NCI-H2227 treated with DMSO at 0.1 percent for 48 hours (cell line): Measurements from ENCODE around the gene GPR142.

Experiments
- DNase-seq: peaks from one replicate; lab custom pipeline; 2025; lab: John Stamatoyannopoulos, UW

The GPR142 gene

DNA sequence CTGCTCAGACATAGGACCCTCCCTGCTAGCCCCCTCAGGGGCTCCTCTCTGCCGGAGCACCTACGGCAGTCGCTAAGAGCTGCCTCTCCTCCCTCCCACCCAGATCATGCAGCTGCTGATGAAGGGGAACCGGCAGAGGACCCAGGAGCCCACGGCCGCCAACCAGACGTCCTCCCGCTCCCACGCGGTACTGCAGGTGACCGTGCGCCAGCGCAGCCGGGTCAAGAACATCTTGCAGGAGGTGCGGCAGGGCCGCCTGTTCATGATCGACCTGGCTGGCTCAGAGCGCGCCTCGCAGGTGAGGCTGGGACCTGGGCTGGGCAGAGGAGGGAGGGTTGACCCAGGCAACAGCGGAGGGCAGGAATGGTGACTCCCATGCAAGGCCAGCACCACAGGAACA, 22.6 kb upstream of the GPR142 start:
- no peak for DNase-seq

DNA sequence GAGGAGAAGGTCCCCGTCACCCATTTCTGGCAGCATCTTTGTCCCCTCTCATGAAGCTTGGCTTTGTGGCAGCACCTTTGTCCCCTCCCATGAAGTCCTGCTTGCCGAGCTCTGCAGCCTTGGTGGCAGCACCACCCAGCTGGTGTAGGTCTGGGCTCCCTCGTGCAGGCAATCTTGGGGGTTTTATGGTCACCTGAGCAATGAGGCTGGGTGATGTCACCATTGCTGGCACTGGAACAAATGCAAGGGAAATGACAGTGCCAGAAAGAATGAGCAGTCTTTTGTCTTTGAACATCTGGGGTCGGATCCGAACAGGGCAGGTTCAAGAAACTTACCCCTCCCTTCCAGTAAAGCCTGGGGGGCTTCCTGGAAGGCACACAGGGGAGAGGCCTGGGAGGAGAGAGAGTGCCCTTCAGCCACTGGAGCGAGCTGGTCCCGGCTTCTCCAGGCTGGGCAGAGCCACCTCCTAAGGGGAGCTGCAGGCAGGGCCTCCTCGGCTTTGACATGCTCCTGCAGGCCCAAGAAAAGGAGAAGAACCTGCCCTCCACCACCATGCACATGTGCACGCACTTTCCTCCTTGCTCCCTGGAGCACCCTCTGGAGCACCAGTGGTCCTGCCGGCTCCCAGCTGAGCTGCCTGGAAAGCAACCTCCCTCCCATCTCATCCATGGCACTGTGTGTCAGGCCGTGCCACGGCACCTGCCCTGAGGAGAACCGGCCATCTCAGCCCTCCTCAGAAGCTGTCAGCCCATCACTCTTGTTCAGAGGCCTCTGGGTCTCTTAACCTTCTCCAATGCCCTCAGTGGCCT, 21.7 kb upstream of the GPR142 start:
- no peak for DNase-seq

DNA sequence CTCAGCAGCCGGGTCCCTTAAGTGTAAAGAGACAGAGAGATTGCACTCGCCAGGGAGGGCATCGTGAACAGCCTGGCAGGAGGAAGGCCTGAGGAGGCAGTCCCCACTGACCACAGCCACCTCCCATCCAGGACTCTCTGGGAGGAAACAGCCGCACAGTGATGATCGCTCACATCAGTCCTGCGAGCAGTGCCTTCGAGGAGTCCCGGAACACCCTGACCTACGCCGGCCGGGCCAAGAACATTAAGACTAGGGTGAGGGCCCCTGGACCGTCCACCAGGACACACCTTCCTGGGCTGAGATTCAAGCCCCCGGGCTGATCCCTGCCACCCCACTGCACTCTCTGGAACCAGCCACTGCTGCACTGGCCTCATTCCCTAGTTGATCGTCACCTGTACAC, 19.7 kb upstream of the GPR142 start:
- no peak for DNase-seq

DNA sequence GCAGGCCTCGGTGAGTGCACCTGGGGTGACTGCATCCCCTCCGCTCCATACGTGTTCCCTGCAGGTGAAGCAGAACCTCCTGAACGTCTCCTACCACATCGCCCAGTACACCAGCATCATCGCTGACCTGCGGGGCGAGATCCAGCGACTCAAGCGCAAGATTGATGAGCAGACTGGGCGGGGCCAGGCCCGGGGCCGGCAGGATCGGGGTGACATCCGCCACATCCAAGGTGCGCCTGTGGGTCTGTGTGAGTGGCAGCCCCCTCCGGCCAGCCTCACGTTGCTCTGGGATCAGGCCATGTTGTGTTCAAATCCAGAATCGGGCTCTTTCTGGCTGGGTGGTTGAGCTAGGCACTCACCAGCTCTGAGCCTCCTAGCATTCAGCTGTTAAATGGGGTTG, 18.2 kb upstream of the GPR142 start:
- DNase-seq: no peak

DNA sequence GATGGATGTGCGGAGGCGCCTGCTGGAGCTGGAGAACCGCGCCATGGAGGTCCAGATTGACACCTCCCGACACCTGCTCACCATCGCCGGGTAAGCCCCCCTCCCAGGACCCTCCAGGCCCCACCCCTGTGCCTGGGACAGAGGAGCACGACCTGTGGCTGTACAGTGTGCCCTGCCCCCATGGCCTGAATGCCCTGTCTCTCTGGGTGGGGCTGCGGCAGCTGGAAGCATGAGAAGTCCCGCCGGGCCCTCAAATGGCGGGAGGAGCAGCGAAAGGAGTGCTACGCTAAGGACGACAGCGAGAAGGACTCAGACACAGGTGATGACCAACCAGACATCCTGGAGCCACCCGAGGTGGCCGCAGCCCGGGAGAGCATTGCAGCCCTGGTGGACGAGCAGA, 16.8 kb upstream of the GPR142 start:
- no peak for DNase-seq

DNA sequence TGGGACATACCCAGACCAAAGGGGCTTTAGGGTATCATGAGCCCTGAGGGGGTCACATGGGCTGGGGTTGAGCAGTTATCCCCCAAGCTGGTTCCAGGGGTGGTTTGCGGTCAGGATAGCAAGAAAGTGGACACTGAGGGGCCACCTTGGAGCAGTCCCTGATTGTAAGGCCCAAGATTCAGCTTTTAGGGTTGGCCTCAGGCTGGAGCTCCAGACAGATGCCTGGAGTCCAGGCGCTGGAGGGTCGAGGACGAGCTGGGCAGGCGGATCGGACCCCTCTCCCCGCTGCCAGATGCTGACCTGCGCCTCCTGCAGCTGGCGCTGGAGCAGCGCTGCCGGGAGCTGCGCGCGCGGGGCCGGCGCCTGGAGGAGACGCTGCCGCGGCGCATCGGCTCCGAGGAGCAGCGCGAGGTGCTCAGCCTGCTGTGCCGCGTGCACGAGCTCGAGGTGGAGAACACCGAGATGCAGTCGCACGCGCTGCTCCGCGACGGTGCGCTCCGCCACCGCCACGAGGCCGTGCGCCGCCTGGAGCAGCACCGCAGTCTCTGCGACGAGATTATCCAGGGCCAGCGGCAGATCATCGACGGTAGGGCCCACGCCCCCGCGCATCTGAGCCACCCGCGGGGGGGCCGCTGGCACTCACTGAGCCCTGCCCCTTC, 15.6 kb upstream of the GPR142 start:
- DNase-seq: no peak

DNA sequence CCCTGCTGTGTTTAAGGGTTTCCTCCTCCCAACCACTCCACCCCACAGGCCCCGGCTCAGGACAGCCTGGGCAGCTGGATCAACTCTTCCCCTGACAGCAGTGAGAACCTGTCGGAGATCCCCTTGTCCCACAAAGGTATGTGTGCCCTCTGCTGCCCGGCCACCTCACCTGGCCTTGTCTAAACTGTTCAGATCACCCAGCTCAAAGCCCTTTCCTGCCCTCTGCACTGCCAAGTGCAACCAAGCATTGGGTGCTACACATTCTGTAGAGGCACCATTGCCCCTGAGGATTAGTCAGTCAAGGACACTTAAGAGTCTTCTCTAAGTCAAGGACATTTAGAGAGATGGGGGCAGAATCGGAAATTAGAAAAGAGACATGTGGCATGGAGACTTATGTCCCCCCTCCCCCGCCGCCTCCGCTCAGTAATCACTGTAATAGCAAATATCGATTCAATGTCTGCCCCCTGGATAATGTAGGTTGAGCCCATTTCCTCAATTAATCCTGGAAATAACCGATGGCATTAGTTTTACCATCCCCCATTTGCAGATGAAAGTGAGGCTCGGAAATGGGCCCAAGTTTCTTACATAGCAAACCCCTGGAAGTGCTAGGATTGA, 13.8 kb upstream of the GPR142 start:
- DNase-seq: no peak

DNA sequence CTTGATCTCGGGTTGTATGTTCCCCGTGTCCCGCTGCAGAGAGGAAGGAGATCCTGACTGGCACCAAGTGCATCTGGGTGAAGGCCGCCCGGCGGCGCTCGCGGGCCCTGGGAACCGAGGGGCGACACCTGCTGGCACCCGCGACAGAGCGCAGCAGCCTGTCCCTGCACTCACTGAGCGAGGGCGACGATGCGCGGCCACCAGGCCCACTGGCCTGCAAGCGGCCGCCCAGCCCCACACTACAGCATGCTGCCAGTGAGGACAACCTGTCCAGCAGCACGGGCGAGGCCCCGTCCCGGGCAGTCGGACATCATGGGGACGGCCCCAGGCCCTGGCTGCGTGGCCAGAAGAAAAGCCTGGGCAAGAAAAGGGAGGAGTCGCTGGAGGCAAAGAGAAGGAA, 13.2 kb upstream of the GPR142 start:
- DNase-seq: no peak

DNA sequence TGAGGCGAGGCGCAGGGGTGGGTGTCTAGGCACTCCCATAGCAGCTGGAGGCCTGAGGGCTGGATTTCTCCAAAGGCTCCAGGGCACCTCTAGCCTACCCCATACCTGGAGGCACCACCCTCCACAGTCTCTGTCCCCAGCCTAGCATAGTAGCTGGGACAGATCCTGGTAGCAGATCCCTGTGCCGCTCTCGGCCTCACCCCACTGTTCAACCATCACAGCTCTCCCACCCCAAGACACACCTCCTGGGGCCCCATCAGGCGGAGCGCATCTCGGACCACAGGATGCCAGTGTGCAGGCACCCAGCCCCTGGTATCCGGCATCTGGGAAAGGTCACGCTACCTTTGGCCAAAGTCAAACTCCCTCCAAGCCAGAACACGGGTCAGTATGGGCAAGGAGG, 12.7 kb upstream of the GPR142 start:
- no peak for DNase-seq

DNA sequence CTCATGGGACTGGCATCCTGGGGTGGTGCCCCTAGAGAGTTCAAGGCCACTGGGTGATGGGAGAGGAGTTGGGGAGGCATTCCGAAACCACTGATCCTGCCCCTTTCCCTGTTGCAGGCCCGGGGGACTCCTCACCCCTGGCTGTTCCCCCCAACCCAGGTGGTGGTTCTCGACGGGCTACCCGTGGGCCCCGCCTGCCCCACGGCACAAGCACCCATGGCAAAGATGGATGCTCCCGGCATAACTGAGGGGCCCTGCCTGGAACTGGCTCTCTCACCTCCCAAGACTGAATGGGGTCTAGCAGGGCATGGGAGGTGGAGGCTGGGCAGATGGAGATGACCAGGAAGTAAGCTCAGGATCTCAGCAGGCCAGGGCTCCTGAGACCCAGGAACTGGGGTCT, 12.2 kb upstream of the GPR142 start:
- no peak for DNase-seq

DNA sequence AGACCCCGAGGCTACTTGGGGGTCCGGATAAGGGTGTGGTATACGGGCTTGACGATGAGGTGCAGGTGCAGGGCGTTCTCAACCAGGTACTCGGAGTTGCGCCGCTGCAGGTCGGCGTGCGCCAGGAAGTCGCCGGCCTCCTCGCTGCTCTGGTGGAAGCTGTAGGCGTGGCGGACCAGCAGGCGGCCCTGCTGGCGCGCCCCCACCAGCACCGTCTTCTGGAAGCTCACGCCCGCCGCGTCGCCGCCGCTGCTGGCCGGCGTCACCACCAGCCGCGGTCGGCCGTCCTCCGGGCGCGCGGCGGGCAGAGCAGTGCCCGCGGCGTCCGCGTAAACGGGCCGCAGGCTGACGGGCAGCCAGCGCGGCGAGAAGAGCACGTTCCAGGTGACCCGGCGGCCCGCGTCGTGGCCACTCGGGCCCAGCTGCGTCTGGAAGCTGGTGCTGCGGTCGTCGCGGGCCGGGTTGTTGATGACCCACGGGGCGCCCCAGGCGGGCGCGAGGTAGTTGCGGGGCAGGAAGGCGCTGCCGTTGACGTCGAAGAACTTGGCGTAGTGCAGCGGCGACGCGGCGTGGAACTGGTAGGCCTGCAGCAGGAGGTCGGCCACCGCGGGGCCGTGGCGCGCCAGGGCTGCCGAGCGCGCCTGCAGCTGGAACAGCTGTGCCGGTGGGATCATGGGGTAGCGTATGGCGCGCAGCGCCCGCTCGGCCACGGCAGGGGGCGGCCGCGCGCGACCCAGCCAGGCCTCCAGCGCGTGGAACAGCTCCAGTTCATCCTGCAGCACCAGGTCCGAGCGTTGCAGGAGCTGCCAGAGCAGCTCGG, 10.4 kb upstream of the GPR142 start:
- DNase-seq: no peak

DNA sequence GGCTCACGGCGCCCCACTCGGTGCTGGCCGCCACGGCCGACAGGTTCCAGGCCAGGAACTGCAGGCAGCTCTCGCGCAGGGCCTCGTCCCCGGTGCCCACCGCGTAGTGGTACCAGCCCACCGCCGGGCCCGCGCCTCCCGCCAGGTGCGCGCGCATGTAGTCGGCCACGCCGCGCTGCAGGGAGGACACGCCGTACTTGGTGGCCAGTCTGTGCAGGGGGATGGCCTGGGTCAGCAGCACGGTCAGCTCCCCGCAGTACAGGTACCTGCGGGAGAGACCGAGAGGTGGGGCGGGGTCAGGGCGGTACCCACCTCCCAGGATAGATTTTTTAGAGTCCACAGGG, 9.9 kb upstream of the GPR142 start:
- no peak for DNase-seq

DNA sequence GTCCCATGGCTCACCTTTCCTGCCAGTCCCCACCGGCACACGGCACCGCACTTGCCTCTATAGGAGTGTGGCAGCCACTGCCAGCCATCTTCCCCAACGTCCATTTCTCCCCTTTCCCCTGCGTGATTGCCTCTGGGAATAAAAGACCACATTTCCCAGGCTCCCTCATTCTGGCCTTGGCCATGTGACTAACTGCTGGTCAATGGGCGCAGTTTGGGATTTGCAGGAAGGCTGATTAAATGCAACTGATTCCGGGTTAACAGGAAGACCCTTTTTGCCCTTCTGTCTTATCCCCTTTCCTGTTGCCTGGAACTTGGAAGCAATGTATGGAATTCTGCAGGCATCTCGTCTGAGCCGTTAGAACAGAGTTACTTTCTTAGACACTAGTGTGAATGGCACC, 8.6 kb upstream of the GPR142 start:
- no peak for DNase-seq

DNA sequence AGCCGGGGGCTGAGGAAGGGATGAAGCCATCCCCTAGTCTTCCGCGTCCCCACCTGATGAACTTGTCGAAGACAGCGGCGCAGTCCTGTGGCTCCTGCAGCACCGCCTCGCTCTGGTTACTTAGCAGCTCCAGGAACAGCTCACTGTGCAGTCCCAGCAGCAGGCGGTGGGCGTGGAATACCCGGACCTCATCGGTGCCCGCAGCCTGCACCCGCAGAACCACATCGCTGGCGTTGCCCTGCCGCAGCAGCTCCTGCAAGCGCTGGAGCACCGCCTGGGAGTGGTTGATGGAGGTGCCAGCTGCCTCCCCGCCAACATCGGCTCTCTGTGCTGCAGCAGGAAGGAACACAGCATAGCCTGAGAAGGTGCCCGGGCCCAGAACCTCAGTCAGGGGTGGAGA, 7.4 kb upstream of the GPR142 start:
- no peak for DNase-seq

DNA sequence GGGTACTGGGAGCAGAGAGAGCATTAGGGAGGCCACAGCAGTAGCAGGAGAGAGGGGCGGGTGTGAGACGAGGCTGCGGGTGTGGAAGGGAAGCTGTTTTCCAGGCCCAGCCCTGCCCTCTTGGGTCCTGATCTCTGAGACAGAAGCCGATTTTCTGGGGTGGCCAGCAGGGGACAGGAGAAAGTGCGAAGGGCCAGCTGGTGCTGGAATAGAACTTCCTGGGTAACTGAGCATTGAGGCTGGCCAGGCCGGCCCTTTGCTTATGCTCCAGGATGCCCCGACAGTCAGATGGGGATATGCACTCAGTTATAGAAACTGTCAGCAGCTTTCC, 6.4 kb upstream of the GPR142 start:
- no peak for DNase-seq

DNA sequence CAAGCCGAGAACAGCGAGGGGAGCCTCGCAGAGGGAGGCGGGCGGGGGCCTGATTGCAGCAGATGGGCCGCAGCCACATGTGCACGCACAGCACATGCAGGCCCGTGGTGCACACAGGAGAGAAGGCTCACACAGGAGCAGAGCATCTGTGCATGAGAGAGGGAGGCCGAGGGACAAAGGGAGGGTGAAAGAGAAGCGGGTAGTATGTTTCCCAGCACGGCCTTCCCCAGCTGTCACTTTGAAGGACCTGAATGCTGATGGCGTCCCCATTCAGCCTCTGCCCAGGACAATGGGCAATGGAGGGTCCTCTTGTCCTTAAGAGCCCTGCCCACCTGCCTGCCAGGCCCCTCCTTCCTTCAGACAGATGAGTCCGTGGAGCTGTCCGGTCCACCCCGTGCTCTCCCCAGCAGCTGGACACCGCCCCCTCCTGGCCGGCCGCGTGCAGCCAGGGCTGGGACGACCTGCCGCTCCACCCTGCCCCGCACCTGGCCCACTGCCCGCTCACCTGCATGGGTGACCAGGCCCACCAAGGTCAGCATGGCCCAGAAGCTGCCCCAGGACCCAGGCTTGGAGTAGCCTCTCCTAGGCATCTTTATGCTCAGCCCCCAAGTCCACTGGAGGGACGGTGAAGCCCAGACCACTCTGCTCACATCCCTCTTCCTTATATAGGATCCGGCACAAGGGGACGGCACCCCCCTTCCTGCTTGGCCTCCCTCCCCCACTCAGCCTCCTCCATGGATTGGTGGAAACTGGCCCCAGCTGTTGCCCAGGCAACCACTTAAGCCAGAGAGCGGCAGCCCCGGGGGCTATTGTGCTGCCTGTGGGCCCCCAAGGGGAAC, 5.9 kb upstream of the GPR142 start, which contains the start of gene BTBD17:
BTBD17 (minus strand) TSS at position 639 of the 839 bp plus-strand sequence; CDS start at position 590, 49 bp downstream.
- DNase-seq: peak; percentile 79

DNA sequence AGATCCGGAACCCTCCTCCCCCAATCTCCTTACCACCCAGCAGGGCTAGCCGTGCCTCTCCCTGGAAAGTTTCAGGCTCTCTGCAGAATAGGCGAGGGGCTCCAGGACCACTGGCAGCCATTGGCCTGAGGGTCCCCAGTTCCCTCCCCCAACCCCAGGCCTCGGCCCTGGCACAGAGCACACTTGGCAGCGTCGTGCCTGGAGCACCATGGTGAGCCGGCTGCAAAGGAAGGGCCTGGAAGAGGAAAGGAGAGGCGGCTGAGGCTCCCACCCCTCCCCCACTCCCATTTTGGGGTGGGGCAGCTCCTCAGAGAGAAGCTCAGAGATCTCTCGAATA, 5.3 kb upstream of the GPR142 start:
- DNase-seq: peak; percentile 45

DNA sequence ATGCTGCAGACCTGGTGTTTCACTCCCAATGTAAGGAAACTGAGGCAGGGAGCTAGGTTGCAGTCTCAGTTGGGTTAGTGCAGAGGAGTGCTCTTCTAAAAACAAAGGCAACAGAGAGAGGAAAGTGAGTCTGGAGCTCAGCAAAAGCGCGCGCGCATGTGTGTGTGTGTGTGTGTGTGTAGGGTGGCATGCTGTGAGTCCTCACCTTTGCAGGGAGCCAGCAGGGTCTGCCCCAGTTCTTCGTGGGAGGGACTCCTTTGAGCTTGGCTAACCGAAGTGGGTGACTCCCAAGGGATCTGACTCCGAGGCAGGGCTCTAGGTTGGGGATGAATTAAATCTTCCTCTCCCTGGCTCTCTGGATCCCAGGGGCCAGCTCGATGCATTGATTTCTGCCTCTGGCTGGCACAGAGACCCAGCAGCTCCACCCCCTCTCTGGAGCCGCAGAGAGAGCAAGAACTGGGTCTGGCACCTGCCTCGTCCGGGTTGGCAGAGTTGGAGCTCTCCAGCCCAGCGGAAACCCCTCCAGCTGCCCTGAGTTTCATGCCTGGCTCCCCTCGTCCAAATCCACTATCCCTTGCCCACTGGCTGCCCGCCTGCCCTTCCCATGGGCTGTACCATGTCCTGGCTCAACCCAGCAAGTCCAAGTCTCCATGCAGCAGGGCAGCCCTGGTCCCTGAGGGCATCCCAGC, 4.4 kb upstream of the GPR142 start:
- peak; percentile 2 for DNase-seq

DNA sequence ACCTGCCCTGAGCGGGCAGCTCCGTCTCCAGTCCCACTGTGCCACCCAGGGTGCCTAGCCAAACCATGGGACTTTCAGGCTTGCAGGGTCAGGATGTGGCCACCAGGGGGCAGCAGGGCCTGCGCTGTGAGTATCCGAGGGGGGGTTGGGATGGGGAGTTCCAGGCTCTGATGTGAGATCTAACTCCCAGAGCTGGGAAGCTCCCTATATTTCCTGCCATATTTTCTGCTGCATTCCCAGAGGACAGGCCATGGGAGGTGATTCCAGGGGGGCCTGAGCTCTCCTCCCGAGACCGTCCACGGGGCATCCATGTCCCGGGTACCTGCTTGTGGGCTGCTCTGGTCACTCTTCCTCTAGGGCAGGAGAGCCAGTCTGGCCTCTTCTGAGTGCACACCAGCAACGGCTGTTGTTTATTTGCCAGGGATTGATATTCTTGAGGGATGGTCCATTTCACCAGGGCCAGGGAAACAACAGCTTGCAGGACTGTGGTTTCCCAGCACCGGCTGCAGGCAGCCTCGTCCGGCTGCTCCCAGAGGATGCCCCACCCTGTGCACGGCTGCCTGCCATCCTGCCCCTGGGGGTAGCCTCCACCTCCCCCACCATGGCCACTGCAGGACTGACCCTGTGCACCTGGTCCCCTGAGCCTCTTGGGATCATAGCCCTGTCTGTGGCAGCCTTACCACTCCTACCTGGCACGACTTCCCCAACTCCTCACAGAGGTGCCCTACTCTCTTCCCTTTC, 1.2 kb downstream of the GPR142 start:
- peak; percentile 39 for DNase-seq

DNA sequence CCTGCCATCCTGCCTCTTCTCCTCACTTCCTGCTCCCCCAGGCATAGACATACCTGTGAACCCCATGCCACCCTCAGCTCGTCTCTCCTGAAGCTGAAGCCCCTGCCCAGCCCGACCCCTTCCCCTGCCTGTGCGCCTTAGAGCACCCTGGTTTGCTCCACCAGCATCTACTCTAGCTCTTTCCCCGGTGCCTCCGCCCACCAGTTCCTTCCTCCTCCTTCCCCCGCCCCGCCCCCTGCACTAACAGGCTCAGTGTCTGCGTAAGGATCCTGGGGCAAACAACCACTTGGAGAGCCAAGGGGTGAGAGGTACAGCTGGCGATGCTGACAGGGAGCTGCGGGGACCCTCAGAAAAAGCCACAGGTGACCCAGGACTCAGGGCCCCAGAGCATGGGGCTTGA, 1.9 kb downstream of the GPR142 start:
- DNase-seq: peak; percentile 24
